GM12878 (cell line): Measurements from ENCODE around the gene GCH1. TPM values are rescaled to one million over a fixed set of nuclear protein-coding genes. Genes with fewer than 3 reads are reported as not detected.

Experiments used
- ASH2L ChIP-seq: fragments of 300-600, 200-600 bp; sonication (generic); IDR thresholded peaks from 2 replicates; pipeline ENCODE4 v1.6.1; 2017; ENCODE audit warnings: low read depth, mild to moderate bottlenecking, borderline replicate concordance
- BRCA1 ChIP-seq: IDR thresholded peaks from 2 replicates; pipeline ENCODE4 v1.6.1; 2011; ENCODE audit warnings: low read depth, low read length, improper control_type of control experiment
- CBFB ChIP-seq: IDR thresholded peaks from 2 replicates; pipeline ENCODE4 v1.6.1; 2016; ENCODE audit warnings: antibody characterized with exemption, low read depth
- CREM ChIP-seq: IDR thresholded peaks from 2 replicates; pipeline ENCODE4 v1.6.1; 2014; ENCODE audit warnings: antibody characterized with exemption, low read depth
- EP300 ChIP-seq, 2 experiments: fragments of 150-350 bp in 1 of 2; IDR thresholded peaks; 2 replicates each; pipeline ENCODE4 v1.6.1; 2011 to 2012; ENCODE audit warnings: low read depth in 2 of 2, low read length in 2 of 2, borderline replicate concordance in 1 of 2, improper control_type of control experiment in 1 of 2, inconsistent platforms in 1 of 2; ENCODE audit not compliant: control insufficient read depth in 1 of 2
- MEF2B ChIP-seq: fragments of 450-650 bp; IDR thresholded peaks from 2 replicates; pipeline ENCODE4 v1.6.1; 2018; ENCODE audit warnings: mild to moderate bottlenecking, moderate library complexity; ENCODE audit not compliant: partially characterized antibody, poor library complexity, severe bottlenecking
- MTA2 ChIP-seq: fragments of 450-650 bp; IDR thresholded peaks from 2 replicates; pipeline ENCODE4 v1.6.1; 2016; ENCODE audit warnings: low read depth, mild to moderate bottlenecking, moderate library complexity
- MYB ChIP-seq: fragments of 150-350 bp; IDR thresholded peaks from 2 replicates; pipeline ENCODE4 v1.6.1; 2014; ENCODE audit warnings: mild to moderate bottlenecking, low read depth, low read length, borderline replicate concordance
- NFXL1 ChIP-seq: fragments of 450-650 bp; IDR thresholded peaks from 2 replicates; pipeline ENCODE4 v1.6.1; 2017; ENCODE audit warnings: antibody characterized with exemption, mild to moderate bottlenecking, borderline replicate concordance
- POLR2AphosphoS5 ChIP-seq: IDR thresholded peaks from 2 replicates; pipeline ENCODE4 v1.6.1; 2011; ENCODE audit warnings: mild to moderate bottlenecking, low read length, inconsistent platforms
- POU2F2 ChIP-seq: IDR thresholded peaks from 3 replicates; pipeline ENCODE4 v1.6.1; 2011; ENCODE audit warnings: low read depth, mild to moderate bottlenecking, low read length, borderline replicate concordance
- RAD21 ChIP-seq: IDR thresholded peaks from 2 replicates; pipeline ENCODE4 v1.6.1; 2011; ENCODE audit warnings: mild to moderate bottlenecking, low read depth, low read length, moderate library complexity; ENCODE audit not compliant: insufficient read depth
- RAD51 ChIP-seq: fragments of 450-650 bp; IDR thresholded peaks from 2 replicates; pipeline ENCODE4 v1.6.1; 2016; ENCODE audit warnings: moderate library complexity, mild to moderate bottlenecking, inconsistent platforms
- STAT1 ChIP-seq: fragments of 450-650 bp; conservative IDR thresholded peaks from 2 replicates; pipeline ENCODE4 v1.6.1; 2014; ENCODE audit warnings: antibody characterized with exemption, mild to moderate bottlenecking
- TBL1XR1 ChIP-seq: IDR thresholded peaks from 2 replicates; pipeline ENCODE4 v1.6.1; 2012; ENCODE audit warnings: low read depth, low read length, improper control_type of control experiment
- ZNF217 ChIP-seq: fragments of 450-650 bp; IDR thresholded peaks from 2 replicates; pipeline ENCODE4 v1.6.1; 2017; ENCODE audit warnings: antibody characterized with exemption, mild to moderate bottlenecking
- ZZZ3 ChIP-seq: IDR thresholded peaks from 2 replicates; pipeline ENCODE4 v1.6.1; 2011; ENCODE audit warnings: low read depth; ENCODE audit not compliant: control insufficient read depth, insufficient read length
- polyA plus RNA-seq, 11 experiments: library from polyadenylated mRNA; depleted of rRNA in 4 of 11; unstranded in 6 of 11; stranded (reverse) in 5 of 11; fragments of >200 nt; fragmentation: Nextera tagmentation in 4 of 11; fragmentation: Illumina TruSeq in 1 of 11; extraction: Ambion mirVana in 4 of 11; extraction: Trizol in 1 of 11; gene quantifications; 1 replicate in 1 of 11; 2 replicates in 10 of 11; pipeline versions ENCODE4 v1.2.1 to v1.2.3, GENCODE V29; 2011 to 2016; ENCODE audit warnings: inconsistent platforms in 2 of 11, missing spikeins in 2 of 11, low read depth in 1 of 11
- total RNA-seq, 4 experiments: library from RNA; depleted of rRNA in 3 of 4; stranded (reverse); fragments of >200 nt in 3 of 4; fragmentation: Illumina TruSeq in 1 of 4; extraction: Trizol in 1 of 4; gene quantifications; 2 replicates each; pipeline versions ENCODE4 v1.2.1 to v1.2.3, GENCODE V29; 2013 to 2021
- TF ChIP-seq, protein P1 (sequence below): fragments of 450-650 bp; IDR thresholded peaks from 2 replicates; pipeline ENCODE4 v1.6.1; 2016; ENCODE audit warnings: mild to moderate bottlenecking
- TF ChIP-seq, protein P2 (sequence below): fragments of 450-650 bp; IDR thresholded peaks from 2 replicates; pipeline ENCODE4 v1.6.1; 2017; ENCODE audit warnings: borderline replicate concordance
- TF ChIP-seq, protein P3 (sequence below): IDR thresholded peaks from 2 replicates; pipeline ENCODE4 v1.6.1; 2012; ENCODE audit warnings: low read depth, low read length, improper control_type of control experiment
- TF ChIP-seq, protein P4 (sequence below): fragments of 450-650 bp; IDR thresholded peaks from 2 replicates; pipeline ENCODE4 v1.6.1; 2018; ENCODE audit warnings: borderline replicate concordance, mild to moderate bottlenecking; ENCODE audit not compliant: partially characterized antibody

The GCH1 gene
- total and polyA plus RNA-seq, 10 of the 15 experiments (the other 5 are each of a cell fraction or from before 2014, with no cell fraction given) = 25.1 to 37.0 (median 33.8) TPM

DNA sequence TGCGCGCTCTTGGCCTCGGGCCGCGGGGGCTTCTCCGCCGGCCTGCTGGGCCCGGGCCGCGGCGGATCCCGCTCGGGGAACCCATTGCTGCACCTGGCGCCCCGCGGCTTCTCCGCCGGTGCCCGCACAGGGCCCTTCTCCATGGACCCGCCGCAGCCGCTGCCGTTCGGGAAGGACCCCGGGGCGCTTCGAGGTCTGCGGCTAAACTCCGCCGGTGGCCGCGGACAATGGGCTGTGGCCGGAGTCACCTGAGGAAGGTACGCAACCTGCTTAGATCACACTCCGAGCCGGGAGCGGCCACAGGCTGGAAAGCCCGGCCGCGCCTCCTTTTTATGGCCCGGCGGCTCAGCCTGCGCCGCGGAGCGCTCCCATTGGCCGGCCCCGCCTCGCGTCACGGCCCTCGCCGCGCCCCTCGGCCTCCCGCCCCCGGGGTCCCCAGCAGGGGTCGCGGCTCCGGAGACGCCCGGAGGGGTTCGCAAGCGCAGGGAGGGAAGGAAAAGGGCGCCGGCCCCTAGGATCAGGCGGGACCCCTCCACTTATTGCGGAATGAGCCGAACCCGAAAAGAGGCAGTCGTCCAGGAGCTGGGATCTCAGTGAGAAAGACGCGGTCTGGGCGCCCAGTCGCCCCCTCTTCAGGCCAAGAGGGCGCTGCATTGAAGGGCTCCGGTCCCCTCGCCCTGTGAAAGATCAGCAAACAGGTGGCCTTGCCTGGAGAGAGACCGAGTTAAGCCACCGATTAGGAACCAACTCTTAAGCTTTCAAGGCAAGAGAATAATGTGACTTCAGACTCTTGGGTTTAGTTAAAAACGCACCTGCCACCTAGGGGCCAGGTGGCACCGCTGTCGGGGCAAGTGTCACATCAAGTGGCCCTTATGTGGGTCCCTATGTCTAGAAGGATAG is at the start of gene GCH1 (continued):
- TF ChIP-seq MYB (no peak), CREM (peak; percentile 60; the same call in 1 of the 2 replicates), TBL1XR1 (no peak), ASH2L (no peak; the same call in 1 of the 2 replicates), RAD21 (peak; percentile 30; the same call in 1 of the 2 replicates), ZZZ3 (no peak), ZNF217 (peak; percentile 64; the same call in 1 of the 2 replicates), MTA2 (no peak), MEF2B (peak; percentile 58), NFXL1 (no peak), BRCA1 (no peak), POU2F2 (peak; percentile 85), STAT1 (0 out of 2 replicates have a peak, but pooled peaks have one; percentile 16), CBFB (peak; percentile 64; the same call in 1 of the 2 replicates), EP300 (IDR thresholded peaks at IDR 0.05; ENCODE audit: borderline replicate concordance in 1 of 2, control insufficient read depth in 1 of 2, low read depth in 2 of 2, low read length in 2 of 2) (no peak), RAD51 (no peak), POLR2AphosphoS5 (peak; percentile 97)
- TF ChIP-seq, protein P1, sequence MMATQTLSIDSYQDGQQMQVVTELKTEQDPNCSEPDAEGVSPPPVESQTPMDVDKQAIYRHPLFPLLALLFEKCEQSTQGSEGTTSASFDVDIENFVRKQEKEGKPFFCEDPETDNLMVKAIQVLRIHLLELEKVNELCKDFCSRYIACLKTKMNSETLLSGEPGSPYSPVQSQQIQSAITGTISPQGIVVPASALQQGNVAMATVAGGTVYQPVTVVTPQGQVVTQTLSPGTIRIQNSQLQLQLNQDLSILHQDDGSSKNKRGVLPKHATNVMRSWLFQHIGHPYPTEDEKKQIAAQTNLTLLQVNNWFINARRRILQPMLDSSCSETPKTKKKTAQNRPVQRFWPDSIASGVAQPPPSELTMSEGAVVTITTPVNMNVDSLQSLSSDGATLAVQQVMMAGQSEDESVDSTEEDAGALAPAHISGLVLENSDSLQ = peak; percentile 18; the same call in 1 of the 2 replicates
- TF ChIP-seq, protein P2, sequence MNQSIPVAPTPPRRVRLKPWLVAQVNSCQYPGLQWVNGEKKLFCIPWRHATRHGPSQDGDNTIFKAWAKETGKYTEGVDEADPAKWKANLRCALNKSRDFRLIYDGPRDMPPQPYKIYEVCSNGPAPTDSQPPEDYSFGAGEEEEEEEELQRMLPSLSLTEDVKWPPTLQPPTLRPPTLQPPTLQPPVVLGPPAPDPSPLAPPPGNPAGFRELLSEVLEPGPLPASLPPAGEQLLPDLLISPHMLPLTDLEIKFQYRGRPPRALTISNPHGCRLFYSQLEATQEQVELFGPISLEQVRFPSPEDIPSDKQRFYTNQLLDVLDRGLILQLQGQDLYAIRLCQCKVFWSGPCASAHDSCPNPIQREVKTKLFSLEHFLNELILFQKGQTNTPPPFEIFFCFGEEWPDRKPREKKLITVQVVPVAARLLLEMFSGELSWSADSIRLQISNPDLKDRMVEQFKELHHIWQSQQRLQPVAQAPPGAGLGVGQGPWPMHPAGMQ = no peak
- TF ChIP-seq, protein P3, sequence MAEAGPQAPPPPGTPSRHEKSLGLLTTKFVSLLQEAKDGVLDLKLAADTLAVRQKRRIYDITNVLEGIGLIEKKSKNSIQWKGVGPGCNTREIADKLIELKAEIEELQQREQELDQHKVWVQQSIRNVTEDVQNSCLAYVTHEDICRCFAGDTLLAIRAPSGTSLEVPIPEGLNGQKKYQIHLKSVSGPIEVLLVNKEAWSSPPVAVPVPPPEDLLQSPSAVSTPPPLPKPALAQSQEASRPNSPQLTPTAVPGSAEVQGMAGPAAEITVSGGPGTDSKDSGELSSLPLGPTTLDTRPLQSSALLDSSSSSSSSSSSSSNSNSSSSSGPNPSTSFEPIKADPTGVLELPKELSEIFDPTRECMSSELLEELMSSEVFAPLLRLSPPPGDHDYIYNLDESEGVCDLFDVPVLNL = no peak
- TF ChIP-seq, protein P4, sequence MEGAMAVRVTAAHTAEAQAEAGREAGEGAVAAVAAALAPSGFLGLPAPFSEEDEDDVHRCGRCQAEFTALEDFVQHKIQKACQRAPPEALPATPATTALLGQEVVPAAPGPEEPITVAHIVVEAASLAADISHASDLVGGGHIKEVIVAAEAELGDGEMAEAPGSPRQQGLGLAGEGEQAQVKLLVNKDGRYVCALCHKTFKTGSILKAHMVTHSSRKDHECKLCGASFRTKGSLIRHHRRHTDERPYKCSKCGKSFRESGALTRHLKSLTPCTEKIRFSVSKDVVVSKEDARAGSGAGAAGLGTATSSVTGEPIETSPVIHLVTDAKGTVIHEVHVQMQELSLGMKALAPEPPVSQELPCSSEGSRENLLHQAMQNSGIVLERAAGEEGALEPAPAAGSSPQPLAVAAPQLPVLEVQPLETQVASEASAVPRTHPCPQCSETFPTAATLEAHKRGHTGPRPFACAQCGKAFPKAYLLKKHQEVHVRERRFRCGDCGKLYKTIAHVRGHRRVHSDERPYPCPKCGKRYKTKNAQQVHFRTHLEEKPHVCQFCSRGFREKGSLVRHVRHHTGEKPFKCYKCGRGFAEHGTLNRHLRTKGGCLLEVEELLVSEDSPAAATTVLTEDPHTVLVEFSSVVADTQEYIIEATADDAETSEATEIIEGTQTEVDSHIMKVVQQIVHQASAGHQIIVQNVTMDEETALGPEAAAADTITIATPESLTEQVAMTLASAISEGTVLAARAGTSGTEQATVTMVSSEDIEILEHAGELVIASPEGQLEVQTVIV = no peak
